H1 (cell line): ENCODE results near the gene KMT5B. TPM values are rescaled to one million over a fixed set of nuclear protein-coding genes. Genes with fewer than 3 reads are reported as not detected.

ENCODE experiments used
- CTCF ChIA-PET: fragments of 300-600 bp; sonication (Branson Sonifier 250); formaldehyde crosslinking; loops from one replicate; lab custom pipeline; 2021; ENCODE audit not compliant: partially characterized antibody; lab: Charles Lee
- POLR2A ChIA-PET: fragments of 300-600 bp; sonication (Branson Sonifier 250); formaldehyde crosslinking; loops from one replicate; lab custom pipeline; 2021; ENCODE audit warnings: inconsistent platforms; ENCODE audit not compliant: partially characterized antibody; lab: Charles Lee
- DNase-seq, 2 experiments: peaks; one replicate each; pipeline versions ENCODE4 v3.0.0 to v3.0.0-alpha.2; 2010 to 2022; ENCODE audit warnings: low spot score in 2 of 2, low read depth in 1 of 2, mixed read lengths in 1 of 2
- FAIRE-seq: peaks from 2 replicates; lab custom pipeline; 2011; peaks lifted over from hg19 to GRCh38; lab: Jason Lieb, UNC
- H2AFZ ChIP-seq: 2 replicates; pipeline ENCODE4 v1.8.1; 2012; ENCODE audit warnings: low read length, inconsistent platforms
- H2AK5ac ChIP-seq: 2 replicates; pipeline ENCODE4 v1.6.1; 2013; ENCODE audit warnings: low read depth, low read length
- H2BK120ac ChIP-seq: replicated peaks from 2 replicates; pipeline ENCODE3; 2013; ENCODE audit warnings: low read depth, low read length, inconsistent platforms
- H2BK12ac ChIP-seq: 2 replicates; pipeline ENCODE4 v1.6.1; 2013; ENCODE audit warnings: low read depth, low read length
- H2BK15ac ChIP-seq: 2 replicates; pipeline ENCODE4 v1.6.1; 2013; ENCODE audit warnings: low read length
- H2BK20ac ChIP-seq: 2 replicates; pipeline ENCODE4 v1.6.1; 2013; ENCODE audit warnings: low read length
- H2BK5ac ChIP-seq: 2 replicates; pipeline ENCODE4 v1.6.1; 2013; ENCODE audit warnings: low read depth, low read length
- H3K14ac ChIP-seq: 2 replicates; pipeline ENCODE4 v1.6.1; 2013; ENCODE audit warnings: inconsistent platforms; ENCODE audit not compliant: insufficient read length
- H3K18ac ChIP-seq: 2 replicates; pipeline ENCODE4 v1.6.1; 2013; ENCODE audit warnings: low read length; ENCODE audit errors: extremely low read depth
- H3K23ac ChIP-seq: 2 replicates; pipeline ENCODE4 v1.6.1; 2013; ENCODE audit warnings: inconsistent platforms; ENCODE audit not compliant: insufficient read length
- H3K23me2 ChIP-seq: 2 replicates; pipeline ENCODE4 v1.6.1; 2013; ENCODE audit warnings: low read depth, low read length
- H3K27ac ChIP-seq: 2 replicates; pipeline ENCODE4 v1.6.1; 2011; ENCODE audit warnings: low read depth, low read length, inconsistent platforms
- H3K27me3 ChIP-seq, 4 experiments: replicated peaks in 1 of 4; 1 replicate in 1 of 4; 2 replicates in 3 of 4; pipeline versions ENCODE4 v1.6.1 to v1.8.1; 2011 to 2013; ENCODE audit warnings: low read length in 3 of 4, mild to moderate bottlenecking in 3 of 4, inconsistent platforms in 2 of 4, mixed read lengths in 2 of 4, moderate library complexity in 1 of 4; ENCODE audit not compliant: control insufficient read depth in 3 of 4, insufficient read depth in 3 of 4; ENCODE audit errors: extremely low read depth in 1 of 4
- H3K36me3 ChIP-seq, 4 experiments: 2 replicates each; pipeline versions ENCODE4 v1.6.1 to v1.8.1; 2011 to 2013; ENCODE audit warnings: mild to moderate bottlenecking in 4 of 4, low read length in 3 of 4, moderate library complexity in 2 of 4, control low read depth in 1 of 4, inconsistent platforms in 1 of 4; ENCODE audit not compliant: insufficient read depth in 4 of 4, control insufficient read depth in 2 of 4
- H3K4ac ChIP-seq: replicated peaks from 2 replicates; pipeline ENCODE3; 2013; ENCODE audit warnings: low read length, low read depth, mixed read lengths, inconsistent platforms; ENCODE audit not compliant: insufficient read length
- H3K4me1 ChIP-seq, 4 experiments: replicated peaks in 1 of 4; 1 replicate in 1 of 4; 2 replicates in 3 of 4; pipeline versions ENCODE4 v1.6.1 to v1.8.1; 2011 to 2013; ENCODE audit warnings: low read length in 3 of 4, inconsistent platforms in 2 of 4, mixed read lengths in 1 of 4; ENCODE audit not compliant: insufficient read depth in 4 of 4, control insufficient read depth in 3 of 4
- H3K4me2 ChIP-seq, 2 experiments: 2 replicates each; pipeline versions ENCODE4 v1.6.1 to v1.8.1; 2011 to 2013; ENCODE audit warnings: low read depth in 2 of 2, low read length in 2 of 2, control low read depth in 1 of 2, inconsistent platforms in 1 of 2, mild to moderate bottlenecking in 1 of 2; ENCODE audit not compliant: insufficient read depth in 1 of 2
- H3K4me3 ChIP-seq, 4 experiments: fragments of 200-600, 300-600 bp in 1 of 4; sonication (generic), shearing (Covaris generic), sonication (Bioruptor Twin) in 1 of 4; 2 replicates each; pipeline versions ENCODE4 v1.5.1 to v1.8.1; 2011 to 2016; ENCODE audit warnings: low read length in 4 of 4, low read depth in 3 of 4, control low read depth in 2 of 4, inconsistent platforms in 2 of 4, mild to moderate bottlenecking in 2 of 4, mixed read lengths in 1 of 4, moderate library complexity in 1 of 4; ENCODE audit not compliant: insufficient read depth in 2 of 4; ENCODE audit errors: extremely low read depth in 1 of 4
- H3K56ac ChIP-seq: replicated peaks from 2 replicates; pipeline ENCODE3; 2013; ENCODE audit warnings: low read depth, mild to moderate bottlenecking, mixed read lengths, low read length, inconsistent platforms; ENCODE audit not compliant: insufficient read length
- H3K79me1 ChIP-seq: 2 replicates; pipeline ENCODE4 v1.6.1; 2013; ENCODE audit warnings: low read depth, low read length, control low read depth
- H3K79me2 ChIP-seq, 2 experiments: 2 replicates each; pipeline versions ENCODE4 v1.6.1 to v1.8.1; 2012 to 2013; ENCODE audit warnings: low read length in 2 of 2, mild to moderate bottlenecking in 2 of 2, inconsistent platforms in 1 of 2; ENCODE audit not compliant: insufficient read depth in 2 of 2, control insufficient read depth in 1 of 2
- H3K9ac ChIP-seq, 4 experiments: replicated peaks in 1 of 4; 1 replicate in 1 of 4; 2 replicates in 3 of 4; pipeline versions ENCODE4 v1.6.1 to v1.8.1; 2011 to 2013; ENCODE audit warnings: low read depth in 3 of 4, low read length in 3 of 4, control low read depth in 2 of 4, mild to moderate bottlenecking in 2 of 4, moderate library complexity in 2 of 4, inconsistent platforms in 1 of 4; ENCODE audit errors: extremely low read depth in 1 of 4
- H3K9me3 ChIP-seq, 2 experiments: 2 replicates each; pipeline versions ENCODE4 v1.6.1 to v1.8.1; 2012 to 2013; ENCODE audit warnings: mild to moderate bottlenecking in 2 of 2, moderate library complexity in 2 of 2, control low read depth in 1 of 2, inconsistent platforms in 1 of 2, low read depth in 1 of 2, low read length in 1 of 2, mixed read lengths in 1 of 2; ENCODE audit not compliant: insufficient read depth in 2 of 2
- H4K20me1 ChIP-seq, 2 experiments: replicated peaks in 1 of 2; 2 replicates each; pipeline versions ENCODE3 to v1.8.1; 2011 to 2013; ENCODE audit warnings: inconsistent platforms in 2 of 2, low read length in 2 of 2, mild to moderate bottlenecking in 1 of 2; ENCODE audit not compliant: insufficient read depth in 2 of 2, control insufficient read depth in 1 of 2
- H4K5ac ChIP-seq: 2 replicates; pipeline ENCODE4 v1.6.1; 2013; ENCODE audit warnings: low read length, low read depth, mixed read lengths, inconsistent platforms; ENCODE audit not compliant: insufficient read length
- H4K8ac ChIP-seq: 2 replicates; pipeline ENCODE4 v1.8.0; 2013; ENCODE audit warnings: mild to moderate bottlenecking, moderate library complexity, low read length, inconsistent platforms; ENCODE audit not compliant: insufficient read depth; ENCODE audit errors: extremely low read depth
- H4K91ac ChIP-seq: replicated peaks from 2 replicates; pipeline ENCODE3; 2013; ENCODE audit warnings: low read length, mixed read lengths, inconsistent platforms; ENCODE audit not compliant: insufficient read length
- BACH1 ChIP-seq: IDR thresholded peaks from 2 replicates; pipeline ENCODE4 v1.6.1; 2012; ENCODE audit warnings: low read length, improper control_type of control experiment
- CHD2 ChIP-seq: IDR thresholded peaks from 2 replicates; pipeline ENCODE4 v1.6.1; 2012; ENCODE audit warnings: low read length, improper control_type of control experiment
- RXRA ChIP-seq: IDR thresholded peaks from 2 replicates; pipeline ENCODE4 v1.6.1; 2011; ENCODE audit warnings: low read depth, mild to moderate bottlenecking, low read length, moderate library complexity; ENCODE audit not compliant: insufficient read depth
- SIN3A ChIP-seq, 2 experiments: IDR thresholded peaks in 1 of 2; conservative IDR thresholded peaks in 1 of 2; 2 replicates each; pipeline ENCODE4 v1.6.1; 2011 to 2012; ENCODE audit warnings: low read length in 2 of 2, improper control_type of control experiment in 1 of 2, low read depth in 1 of 2, mild to moderate bottlenecking in 1 of 2
- SIX5 ChIP-seq: IDR thresholded peaks from 2 replicates; pipeline ENCODE4 v1.6.1; 2011; ENCODE audit warnings: mild to moderate bottlenecking, low read depth, low read length
- TAF7 ChIP-seq: optimal IDR thresholded peaks from 2 replicates; pipeline ENCODE3; 2011; ENCODE audit warnings: low read depth, mild to moderate bottlenecking, inconsistent platforms, low read length, moderate library complexity, borderline replicate concordance
- WGBS, 2 experiments: shearing (Covaris generic) in 1 of 2; methylation state at CpG; one replicate each; pipeline versions ENCODE4 v1.1.6 to v1.1.7; 2013 to 2015; ENCODE audit warnings: low lambda C conversion rate in 2 of 2, mixed read lengths in 2 of 2, inconsistent platforms in 1 of 2, low coverage in 1 of 2, missing lambda C conversion rate in 1 of 2; ENCODE audit not compliant: insufficient replicate concordance in 2 of 2, insufficient coverage in 1 of 2, insufficient read length in 1 of 2; ENCODE audit errors: extremely low coverage in 1 of 2, missing lambda C conversion rate in 1 of 2; 5-methylcytosine and 5-hydroxymethylcytosine counted together
- polyA plus RNA-seq, 7 experiments: library from polyadenylated mRNA; depleted of rRNA in 3 of 7; stranded (reverse) in 5 of 7; unstranded in 2 of 7; fragments of >200 nt in 5 of 7; fragments of 200-250 nt in 2 of 7; gene quantifications; 1 replicate in 5 of 7; 2 replicates in 1 of 7; 4 replicates in 1 of 7; pipeline versions ENCODE4 v1.2.1 to v1.2.3, GENCODE V29; 2011 to 2013; ENCODE audit warnings: missing spikeins in 2 of 7, mixed read lengths in 2 of 7
- total RNA-seq: library from RNA; stranded (reverse); fragmentation: NEBNext Ultra II Directional; extraction: Animal tissue kit (Norgen Biotek cat#: 25700); gene quantifications from 2 replicates; pipeline ENCODE4 v1.2.1, GENCODE V29; 2021

The KMT5B gene
- total and polyA plus RNA-seq, 2 of the 8 experiments (the other 6 are each of a cell fraction or from before 2014, with no cell fraction given) = 11.0 to 40.8 TPM

GRCh38 chr11:68191661-68192579 is 21.2 kb downstream of the KMT5B start:
- 91% methylated on average over 5 of the region's 5 CpGs; no CpG with 5 or more reads in 1 of the 2 experiments for WGBS, 2 experiments
- CTCF ChIA-PET = interaction anchor here (0.8 to 10.8 kb wide), 2 partner anchors 15 to 29 kb away, joined by 4 to 138 read pairs; no protein-coding TSS in a partner anchor
- DNase-seq (no peak), FAIRE-seq (no peak)
- Histone ChIP-seq H3K9me3 (no peaks in the 10 kb centered on the region), H3K27ac (no peak overlapping the region), H4K20me1 (peaks cover 7 to 8% of the 10 kb centered on the region in 2 experiments), H4K8ac (no peak overlapping the region), H3K4me2 (no peak overlapping the region), H3K9ac (no peak overlapping the region), H3K79me2 (peaks cover 12 to 94% of the 10 kb centered on the region in 2 experiments), H2BK15ac (no peak overlapping the region), H4K91ac (no peak overlapping the region), H3K4me1 (peaks cover 0 to 6% (median 2%) of the 10 kb centered on the region in 4 experiments; a peak in 4 of 7 replicates), H3K14ac (no peak overlapping the region), H3K18ac (no peak overlapping the region), H3K4me3 (no peak overlapping the region), H2BK20ac (no peak overlapping the region), H4K5ac (no peak overlapping the region), H2BK120ac (no peak overlapping the region), H2BK12ac (no peak overlapping the region), H3K23ac (no peak overlapping the region), H2BK5ac (no peak overlapping the region), H3K56ac (no peak overlapping the region), H3K4ac (no peak overlapping the region), H2AFZ (no peak overlapping the region), H3K79me1 (peaks cover 2% of the 10 kb centered on the region; the same call in 1 of the 2 replicates), H2AK5ac (no peak overlapping the region), H3K27me3 (no peaks in the 10 kb centered on the region), H3K23me2 (no peaks in the 10 kb centered on the region), H3K36me3 (peaks cover 0 to 2% (median 0%) of the 10 kb centered on the region in 4 experiments; a peak in 1 of 8 replicates)
- no peak for TF ChIP-seq BACH1
- TF ChIP-seq SIN3A (conservative IDR thresholded peaks at IDR 0.05 in 1 of 2, IDR thresholded peaks at IDR 0.05 in 1 of 2; ENCODE audit: low read depth in 1 of 2, low read length in 2 of 2) = no peak
- no peak for TF ChIP-seq TAF7
- TF ChIP-seq SIX5 = no peak
- no peak for TF ChIP-seq CHD2
- no peak for TF ChIP-seq RXRA
- POLR2A ChIA-PET = interaction anchor here (0.6 to 1.5 kb wide), 2 partner anchors 16 to 35 kb away, joined by 4 read pairs; no protein-coding TSS in a partner anchor
